GM19467 (cell line): ENCODE measurements around the gene CRADD.
"Not testable (repeated sequence)": the region's sequence is repeated elsewhere in the genome, so short reads cannot be mapped to it uniquely, and the experiment has no call there.

Source experiments
- ATAC-seq: cut with Tn5 transposase; IDR thresholded peaks from one replicate; pipeline ENCODE4 v1.9.1; 2021; ENCODE audit warnings: mild to moderate bottlenecking, moderate library complexity; ENCODE audit not compliant: unreplicated experiment

Gene CRADD

DNA sequence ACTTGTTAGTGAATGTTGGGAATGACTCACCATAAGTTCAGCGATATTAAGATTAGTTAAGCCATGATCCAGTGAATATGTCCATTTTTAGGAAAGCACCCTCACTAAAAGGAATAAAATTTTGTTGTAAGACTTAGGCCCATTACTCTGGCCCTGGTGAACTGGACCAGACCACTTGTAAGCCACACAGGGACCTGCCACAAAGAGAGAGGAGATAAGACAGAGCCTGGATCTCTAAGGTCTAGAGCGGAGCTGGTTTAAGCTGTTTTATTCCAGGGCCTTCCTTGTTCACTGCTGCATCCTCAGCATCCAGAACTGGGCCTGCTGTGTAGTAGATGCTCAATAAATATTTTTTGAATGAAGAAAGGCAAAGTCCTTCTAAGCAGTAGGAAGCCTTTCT lies 79.1 kb downstream of the CRADD start:
- no peak for ATAC-seq

DNA sequence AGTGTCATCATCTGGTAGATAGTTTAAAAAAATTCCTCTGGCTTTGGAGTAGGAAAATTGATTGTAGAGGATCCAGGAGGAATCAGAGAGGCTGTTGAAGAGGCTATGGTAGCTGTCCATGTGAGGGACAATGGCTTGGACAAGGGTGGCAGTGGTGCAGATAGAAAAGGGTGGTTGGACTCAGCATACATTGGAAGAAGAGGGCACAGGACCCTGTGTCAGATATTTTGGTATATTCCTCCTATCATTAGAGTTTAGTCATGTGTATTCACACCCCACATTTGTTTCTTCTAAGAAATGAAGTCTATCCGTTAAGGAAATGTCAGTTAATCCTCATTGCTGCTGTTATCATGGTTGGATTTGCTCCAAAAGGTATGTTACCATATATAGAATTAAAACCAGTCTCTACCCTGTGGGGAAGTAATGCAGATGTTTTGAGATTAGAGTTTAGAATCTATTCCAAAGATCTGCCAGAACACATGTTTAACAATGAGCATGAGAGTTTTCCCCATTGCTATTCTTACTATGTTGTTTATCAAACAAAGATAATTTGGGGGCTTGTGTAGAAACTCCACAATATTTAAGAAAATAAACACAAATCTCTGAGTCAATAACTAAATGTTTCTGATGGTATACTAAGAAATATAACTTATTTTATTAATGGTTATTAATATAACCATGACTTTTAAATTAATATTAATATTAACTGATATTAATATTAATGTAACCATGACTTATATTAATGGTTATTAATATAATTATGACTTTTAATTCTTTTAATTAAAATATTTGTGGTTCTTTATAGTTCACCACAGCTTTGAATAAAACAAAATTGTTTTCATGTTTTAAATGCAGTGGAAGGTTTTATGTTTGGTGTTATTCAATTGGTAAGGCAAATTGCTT lies 80.9 kb downstream of the CRADD start:
- ATAC-seq = no peak

DNA sequence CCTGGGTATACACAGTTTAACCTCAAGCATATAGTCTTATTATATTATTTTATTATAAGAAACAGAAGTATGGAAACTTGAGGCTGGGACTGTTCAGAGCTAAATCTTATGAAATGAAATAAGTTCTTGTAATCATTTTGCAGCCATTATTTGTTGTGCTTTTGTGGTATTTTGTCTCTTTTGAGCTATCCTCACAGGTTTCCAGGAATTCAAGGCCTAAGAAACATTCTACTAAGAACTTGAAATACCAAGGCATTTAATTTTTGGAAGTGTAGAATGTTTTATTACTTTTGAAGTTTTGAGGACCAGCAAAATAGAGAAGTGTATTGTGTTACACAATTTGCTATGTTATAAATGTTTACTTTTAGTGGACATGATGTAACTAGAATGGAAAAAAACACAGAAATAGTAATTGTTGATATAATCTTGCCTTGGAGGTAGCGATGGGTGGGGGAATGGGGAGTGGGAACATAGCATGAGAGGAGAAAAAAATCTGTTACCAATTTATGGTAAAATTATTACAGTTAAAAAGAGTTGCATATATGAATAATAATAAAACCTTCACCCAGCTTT lies 81.7 kb downstream of the CRADD start:
- ATAC-seq = no peak

DNA sequence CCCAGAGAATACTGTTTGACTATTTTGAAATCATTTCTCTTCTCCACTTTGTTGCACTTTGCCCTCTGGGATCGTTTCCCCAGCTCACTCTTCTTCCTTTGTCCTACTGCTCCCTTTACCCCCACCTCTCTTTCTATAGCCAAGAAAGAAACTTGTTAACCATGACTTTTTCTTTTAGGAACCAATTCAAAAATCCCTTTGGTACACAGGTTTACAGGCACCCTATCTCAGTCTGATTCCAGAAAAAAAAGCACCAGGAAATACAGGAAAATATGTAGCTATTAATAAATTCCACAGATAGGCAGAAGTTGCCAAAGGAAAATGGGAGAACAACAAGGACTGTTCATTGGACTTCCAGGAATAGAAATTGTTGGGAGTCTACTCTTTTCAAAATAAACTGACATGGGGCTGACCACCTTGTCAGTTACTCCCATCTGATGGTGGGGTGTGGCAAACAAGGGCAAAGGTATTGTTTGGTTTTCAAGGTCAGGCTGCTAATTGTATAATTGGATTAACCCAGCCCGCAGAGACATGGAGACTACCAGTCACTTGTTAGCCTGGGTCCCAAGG lies 82.4 kb downstream of the CRADD start:
- ATAC-seq = no peak

DNA sequence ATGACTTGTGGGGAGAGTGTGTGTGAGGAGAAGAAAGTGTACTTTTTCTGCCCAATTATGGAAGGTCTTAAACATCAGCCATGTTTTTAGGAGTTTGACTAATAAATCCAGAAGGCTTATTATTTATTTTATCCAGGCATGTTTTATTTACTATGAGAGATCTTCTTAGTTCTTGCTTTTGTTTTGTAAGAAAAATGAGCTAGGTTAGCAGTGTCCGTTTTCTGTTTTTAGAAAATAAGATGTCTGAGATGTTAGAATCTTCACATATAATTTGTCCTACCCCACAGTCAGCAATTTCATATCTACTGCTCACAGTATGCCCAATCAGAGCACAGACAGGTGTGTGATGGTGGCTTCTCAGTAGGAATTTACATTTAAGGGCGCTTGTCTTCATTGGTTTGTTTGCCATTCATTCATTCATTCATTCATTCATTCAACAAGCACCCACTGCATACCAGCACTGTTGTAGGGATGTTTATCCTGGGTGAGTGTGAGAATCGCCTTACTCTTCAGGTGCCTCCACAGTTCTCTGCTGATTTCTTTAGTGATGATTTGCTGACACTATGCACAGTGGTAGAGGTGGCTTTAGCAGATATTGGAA lies 83.2 kb downstream of the CRADD start:
- no peak for ATAC-seq

DNA sequence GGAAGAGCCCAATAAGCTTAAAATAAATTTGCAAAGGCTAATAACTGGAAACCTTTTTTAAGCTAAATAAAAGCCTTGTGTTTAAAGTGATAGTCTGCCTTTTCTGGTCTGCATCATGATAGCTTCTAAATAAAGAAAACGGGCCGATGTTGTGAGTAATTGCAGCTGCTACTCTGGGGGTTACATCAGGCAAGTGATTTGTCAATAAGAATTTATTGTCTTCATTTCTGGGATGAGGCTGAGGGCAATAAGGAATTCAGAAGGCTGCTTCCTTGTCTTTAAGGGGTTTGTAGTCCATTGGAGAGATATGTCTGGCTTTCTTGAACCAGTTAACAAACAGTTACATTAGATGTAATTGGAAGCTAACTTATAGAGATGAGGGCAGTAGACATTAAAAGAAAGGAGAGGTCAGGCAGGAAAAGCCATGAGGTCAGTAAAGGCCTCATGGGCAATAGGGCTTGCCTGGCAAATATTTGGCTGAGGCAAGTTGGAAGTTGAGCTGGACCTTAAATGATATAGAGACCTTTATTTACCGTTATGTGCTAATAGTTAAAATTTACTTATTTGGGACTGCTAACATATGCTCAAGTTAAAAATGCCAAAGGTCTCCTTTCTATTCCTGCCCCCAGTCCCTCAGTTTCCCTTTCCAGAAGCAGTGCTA lies 85.0 kb downstream of the CRADD start:
- no peak for ATAC-seq

DNA sequence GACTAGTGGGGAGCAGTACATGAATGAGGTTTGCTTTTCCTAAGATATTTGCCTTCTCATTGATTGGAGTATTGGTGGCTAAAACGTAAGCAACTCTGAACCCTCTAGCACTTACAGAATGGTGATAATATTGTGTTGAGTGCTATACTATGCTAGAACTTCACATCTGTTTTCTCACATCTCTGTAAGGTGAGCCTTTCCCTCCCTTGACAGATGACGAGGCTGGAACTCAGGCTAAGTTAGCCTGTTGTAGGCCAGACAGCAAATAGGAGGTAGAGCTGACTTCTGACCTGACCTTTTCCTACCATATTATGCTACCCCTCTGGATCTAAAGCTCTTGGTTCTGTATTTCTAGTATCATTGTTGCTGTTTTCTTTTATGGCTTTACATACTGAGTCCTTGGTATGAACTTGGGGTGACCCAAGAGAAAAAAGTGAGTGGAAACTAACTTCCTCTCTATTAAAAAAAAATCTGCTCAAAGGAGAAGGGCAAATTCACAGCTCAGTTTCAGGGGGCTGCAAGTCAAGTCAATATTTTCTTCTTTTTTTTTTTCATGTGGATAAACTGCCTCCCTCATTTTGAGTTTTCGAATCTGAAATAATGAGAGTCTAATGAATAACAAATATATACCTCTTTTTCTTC lies 85.9 kb downstream of the CRADD start:
- ATAC-seq = no peak

DNA sequence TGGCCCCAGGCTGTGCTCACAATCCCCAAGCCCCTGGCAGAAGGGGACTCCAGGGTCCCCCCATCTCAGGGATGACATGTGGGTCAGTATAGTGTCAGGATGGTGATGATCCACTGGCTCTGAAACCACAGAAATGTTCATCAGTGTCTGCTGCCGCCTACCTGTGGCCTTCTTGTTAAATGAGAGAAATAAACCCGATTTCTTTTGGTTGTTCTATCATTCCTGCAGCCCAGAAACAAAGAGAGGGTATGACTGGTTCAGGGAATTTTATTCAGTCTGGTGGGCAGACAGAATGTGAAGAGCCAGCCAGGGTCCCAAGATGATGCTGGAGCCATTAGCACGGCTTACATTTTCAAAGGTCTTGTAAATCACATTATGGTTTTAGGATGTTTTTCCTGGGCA lies 86.6 kb downstream of the CRADD start:
- no peak for ATAC-seq

DNA sequence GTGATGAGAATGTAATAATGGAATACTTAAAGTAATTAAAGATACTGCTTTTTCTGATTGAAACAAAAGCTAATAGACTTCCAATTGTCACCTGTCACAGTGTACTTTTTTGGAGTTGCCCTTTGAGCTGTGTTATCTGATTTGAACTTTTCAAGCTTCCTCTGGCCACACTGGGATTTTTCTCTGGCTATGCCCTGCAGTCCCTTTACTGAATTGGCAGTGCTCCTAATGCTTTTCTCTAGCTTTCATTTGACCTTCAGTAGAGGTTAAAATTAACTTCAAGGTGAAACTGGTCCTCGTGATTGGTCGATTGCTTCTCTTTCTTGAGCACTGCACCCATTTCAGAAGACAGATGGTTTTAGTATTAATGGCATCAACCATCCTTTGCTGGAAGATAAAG lies 89.2 kb downstream of the CRADD start:
- no peak for ATAC-seq

DNA sequence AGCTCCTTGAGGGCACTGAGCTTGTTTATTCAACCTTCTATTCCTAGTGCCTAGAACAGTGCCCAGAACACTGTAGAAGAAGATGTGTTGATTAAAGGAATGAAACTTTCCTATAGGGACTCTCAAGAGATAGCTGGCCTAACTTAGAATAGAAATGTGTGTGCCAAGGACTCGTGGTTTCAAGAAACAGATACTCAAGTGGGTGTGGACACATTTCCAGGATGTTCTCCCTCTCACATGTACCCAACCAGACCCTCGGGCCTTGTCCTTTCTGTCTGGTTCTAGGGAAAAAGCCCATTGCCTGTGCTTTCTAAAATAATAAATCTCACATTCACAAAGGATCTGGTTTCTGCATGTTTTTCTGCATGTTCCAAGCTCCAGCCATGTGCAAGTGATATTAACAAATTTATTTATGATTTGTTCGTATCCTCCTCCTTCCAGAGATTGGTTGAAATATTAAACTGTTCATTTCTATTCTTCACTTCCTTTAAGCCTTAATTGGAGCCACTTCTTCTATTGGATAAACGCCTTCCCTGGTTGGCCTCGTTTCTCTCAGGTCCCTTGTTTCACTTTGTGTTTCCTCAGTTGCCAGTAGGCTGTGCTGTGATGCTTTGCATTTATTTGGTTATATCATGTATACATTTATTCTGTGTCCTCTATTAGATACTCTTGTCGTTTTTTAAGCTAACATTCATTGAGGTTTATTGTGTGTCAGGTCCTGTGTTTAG lies 89.8 kb downstream of the CRADD start:
- no peak for ATAC-seq

DNA sequence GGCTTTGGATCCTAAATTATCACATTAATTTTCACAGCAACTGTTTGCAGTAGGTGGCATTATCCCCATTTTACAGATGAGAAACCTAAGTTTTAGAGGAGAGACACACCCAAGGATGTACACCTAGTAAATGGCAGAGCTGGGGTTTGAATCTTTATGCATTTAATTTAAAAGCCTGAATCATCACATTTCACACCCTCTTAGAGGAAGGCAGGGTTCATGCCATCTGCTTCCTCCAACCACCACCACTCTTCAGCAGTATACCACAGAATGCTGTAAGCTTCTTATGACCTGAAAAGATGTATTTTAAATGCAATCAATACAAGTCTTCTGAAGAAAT lies 90.3 kb downstream of the CRADD start:
- no peak for ATAC-seq

DNA sequence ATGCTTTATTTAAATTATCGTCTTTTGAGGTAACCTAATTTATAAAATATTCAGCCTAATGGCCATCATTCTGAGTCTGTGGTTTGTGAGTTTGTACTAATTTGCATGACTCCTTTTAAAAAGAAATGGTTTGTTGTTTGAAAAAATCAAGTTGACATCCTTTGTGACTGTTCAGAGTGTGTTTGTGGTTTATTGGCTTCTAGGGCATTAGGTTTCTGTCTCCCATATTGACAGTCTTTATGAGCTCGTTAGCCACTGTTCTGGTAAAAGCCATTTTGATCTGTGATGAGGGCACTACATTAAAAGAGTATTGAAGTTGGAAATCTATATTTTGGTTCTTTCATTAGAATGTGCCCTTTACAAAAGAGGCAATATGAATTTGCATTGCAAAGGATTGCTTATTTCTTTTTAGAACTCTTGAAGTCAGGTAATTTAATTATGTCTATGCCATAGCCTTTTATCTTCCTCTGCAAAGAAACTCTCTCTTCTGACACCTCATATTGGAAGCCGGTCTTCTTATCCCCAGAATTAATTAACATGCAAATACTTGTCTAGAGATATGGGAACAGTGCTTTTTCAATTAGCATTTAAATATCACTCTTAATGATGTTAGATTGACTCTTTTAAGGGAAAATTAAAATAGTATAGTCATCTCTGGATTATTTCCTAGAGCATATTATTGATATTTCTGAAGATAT lies 95.0 kb downstream of the CRADD start:
- no peak for ATAC-seq

DNA sequence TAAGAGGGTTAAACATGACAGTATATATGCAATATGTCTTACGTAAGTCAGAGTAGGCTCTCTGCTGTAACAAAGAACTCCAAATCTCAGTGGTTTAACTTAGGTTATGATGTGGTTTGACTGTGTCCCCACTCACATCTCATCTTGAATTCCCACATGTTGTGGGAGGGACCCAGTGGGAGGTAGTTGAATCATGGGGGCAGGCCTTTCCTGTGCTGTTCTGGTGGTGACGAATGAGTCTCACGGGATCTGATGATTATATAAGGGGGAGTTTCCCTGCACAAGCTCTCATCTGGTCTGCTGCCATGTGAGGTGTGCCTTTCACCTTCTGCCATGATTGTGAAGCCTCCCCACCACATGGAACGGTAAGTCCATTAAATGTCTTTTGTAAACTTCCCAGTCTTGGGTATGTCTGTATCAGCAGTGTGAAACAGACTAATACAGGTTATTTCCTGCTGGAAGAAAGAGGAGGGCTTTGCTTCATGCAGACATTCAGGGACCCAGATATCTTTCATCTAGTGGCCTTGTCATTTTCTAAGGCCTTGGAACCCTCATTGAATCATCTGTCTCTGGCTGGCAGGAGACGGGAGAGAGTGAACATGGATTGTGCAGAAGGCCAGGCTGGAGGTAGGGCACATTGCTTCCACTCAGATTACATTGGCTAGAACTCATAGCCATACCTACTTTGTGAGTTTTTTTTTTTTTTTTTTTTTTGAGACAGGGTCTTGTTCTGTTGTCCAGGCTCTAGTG lies 96.1 kb downstream of the CRADD start:
- ATAC-seq = no peak

DNA sequence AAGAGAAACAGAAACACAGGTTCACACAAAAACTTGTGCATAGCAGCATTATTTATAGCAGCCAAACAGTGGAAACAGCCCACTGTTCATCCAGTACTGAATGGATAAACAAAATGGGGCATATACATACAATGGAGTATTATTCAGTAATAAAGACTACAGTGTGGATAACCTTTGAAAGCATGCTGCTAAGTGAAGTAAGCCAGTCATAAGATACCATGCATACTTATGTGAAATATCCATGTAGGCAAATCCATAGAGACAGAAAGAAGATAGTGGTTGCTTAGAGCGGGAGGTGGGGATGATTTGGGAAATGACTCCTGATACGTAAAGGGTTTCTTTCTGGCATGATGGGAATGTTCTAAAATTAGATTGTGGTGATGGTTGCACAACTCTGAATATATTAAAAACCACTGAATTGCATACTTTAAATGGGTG lies 99.4 kb downstream of the CRADD start:
- ATAC-seq = no peak

DNA sequence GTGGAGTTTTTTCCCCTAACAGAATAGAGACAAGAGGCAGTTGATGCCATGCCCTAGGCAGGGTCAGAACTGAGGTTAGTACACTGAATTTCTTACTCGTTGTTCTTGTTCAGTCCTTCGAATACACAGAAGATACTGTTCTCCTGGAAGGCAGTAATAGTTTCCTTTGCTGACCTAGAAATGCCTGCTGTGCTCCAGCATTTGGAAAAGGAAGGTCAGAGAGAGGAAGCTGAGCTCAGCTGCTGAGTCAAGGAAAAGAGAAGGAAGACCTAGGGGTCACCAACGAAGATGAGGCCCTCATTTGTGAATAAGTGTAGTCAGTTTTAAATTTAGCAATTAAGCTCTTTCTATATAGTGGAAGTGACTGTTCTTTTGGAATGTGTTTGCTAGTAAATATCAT lies 100.1 kb downstream of the CRADD start:
- no peak for ATAC-seq

DNA sequence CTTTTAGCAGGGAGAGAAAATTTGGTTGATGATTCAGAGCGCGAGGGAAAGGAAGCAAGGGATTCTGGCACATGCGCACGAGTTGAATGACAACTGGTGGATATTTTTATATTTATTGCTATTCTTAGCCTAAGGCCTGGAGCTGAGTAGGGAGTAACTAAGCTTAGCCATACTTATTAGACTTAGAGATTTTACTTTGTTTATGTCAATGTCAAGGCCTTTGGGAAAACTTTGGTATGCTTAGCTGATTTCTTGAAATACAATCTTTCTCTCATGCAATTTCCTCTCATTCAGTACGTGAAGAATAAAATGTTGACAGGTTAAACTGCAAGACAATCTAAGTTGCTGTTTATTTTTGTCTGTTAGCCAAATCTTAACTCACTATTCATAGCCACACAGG lies 101.1 kb downstream of the CRADD start:
- no peak for ATAC-seq

DNA sequence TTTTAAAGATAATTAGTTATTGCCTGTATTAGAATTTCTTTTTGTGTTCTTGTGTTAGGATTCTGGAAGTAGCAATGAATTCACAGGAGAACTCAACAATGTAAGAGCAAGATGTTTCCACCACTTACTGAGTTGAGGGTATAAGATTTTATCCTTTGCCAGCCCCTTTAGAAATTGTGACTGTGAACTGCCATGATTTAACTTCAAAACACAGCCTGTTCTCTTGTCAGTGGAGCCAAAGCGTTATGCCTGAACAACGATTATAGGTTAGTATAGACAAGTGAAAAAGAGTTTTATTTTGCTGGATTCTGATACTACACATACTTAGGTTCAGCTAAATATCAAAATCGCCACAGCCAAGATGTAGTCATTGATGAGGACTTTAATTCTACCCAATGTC lies 101.6 kb downstream of the CRADD start:
- ATAC-seq = no peak

DNA sequence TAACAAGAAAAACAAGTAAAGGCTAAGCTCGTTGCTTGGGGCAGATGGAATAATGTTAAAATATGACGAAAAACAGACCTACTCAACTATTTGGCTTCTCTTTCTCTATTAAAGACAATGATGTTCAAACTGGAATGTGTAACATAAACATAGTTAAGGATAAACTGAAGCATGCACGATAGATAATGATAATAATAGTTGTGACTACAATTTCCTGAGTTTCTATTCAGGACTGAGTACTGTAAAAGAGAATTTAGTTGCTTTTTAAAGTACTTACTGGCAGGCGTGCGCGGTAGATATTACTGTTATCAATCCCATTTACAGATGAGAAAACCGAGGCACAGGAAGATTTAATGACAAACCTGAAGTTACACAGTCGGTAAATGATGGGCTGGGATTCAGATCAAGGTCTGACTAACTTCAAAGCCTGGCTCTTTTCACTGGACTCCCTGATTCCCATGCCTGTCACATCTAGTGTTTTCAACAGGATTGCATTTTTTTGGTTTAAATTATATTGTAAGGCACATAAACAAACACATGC lies 103.0 kb downstream of the CRADD start:
- no peak for ATAC-seq

DNA sequence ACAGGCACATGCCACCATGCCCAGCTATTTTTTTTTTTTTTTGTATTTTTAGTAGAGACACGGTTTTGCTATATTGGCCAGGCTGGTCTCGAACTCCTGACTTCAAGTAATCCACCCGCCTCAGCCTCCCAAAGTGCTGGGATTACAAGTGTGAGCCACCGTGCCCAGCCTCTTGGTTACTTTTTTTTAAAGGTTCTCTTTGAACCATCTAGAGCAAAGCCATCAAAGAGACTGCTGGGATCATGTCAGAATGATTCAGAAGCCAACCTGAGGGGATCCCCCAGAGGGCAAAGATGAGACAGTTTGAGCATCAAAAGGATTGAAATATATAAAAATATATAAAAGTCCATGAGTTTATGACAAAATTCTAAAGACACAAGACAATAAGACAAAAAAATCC lies 103.7 kb downstream of the CRADD start:
- not testable (repeated sequence) for ATAC-seq
